GM19468 (cell line): ENCODE data around the gene AP4S1.
"Not testable (repeated sequence)": the region's sequence is repeated elsewhere in the genome, so short reads cannot be mapped to it uniquely, and the experiment has no call there.

Experiments
- ATAC-seq: cut with Tn5 transposase; IDR thresholded peaks from one replicate; pipeline ENCODE4 v1.9.1; 2021; ENCODE audit warnings: mild to moderate bottlenecking, moderate library complexity, moderate number of reproducible peaks; ENCODE audit not compliant: unreplicated experiment; ENCODE audit errors: extremely low read depth

AP4S1 gene

GRCh38 chr14:31025367-31026076 is at the start of gene AP4S1:
AP4S1 (plus strand) TSS chr14:31025649; CDS start chr14:31066197, 40,548 bp downstream.
- ATAC-seq, result no peak

GRCh38 chr14:30977752-30978151 is 47.7 kb upstream of the AP4S1 start:
- no peak for ATAC-seq

- not testable (repeated sequence) for ATAC-seq
Observed at GRCh38 chr14:30980106-30980704, 45.2 kb upstream of the AP4S1 start.

- no peak for ATAC-seq
Observed at GRCh38 chr14:30980980-30981379, 44.5 kb upstream of the AP4S1 start.

GRCh38 chr14:30982533-30982932 is 42.9 kb upstream of the AP4S1 start:
- no peak for ATAC-seq

GRCh38 chr14:30983858-30984257 is 41.6 kb upstream of the AP4S1 start:
- ATAC-seq, result no peak

- no peak for ATAC-seq
Observed at GRCh38 chr14:30985796-30986195, 39.7 kb upstream of the AP4S1 start.

GRCh38 chr14:30988509-30988908 is 36.9 kb upstream of the AP4S1 start:
- no peak for ATAC-seq

GRCh38 chr14:30990770-30991169 is 34.7 kb upstream of the AP4S1 start:
- no peak for ATAC-seq

GRCh38 chr14:30991408-30991807 is 34.0 kb upstream of the AP4S1 start:
- no peak for ATAC-seq

GRCh38 chr14:30993071-30993470 is 32.4 kb upstream of the AP4S1 start:
- ATAC-seq, result no peak

GRCh38 chr14:30994681-30995620 is 30.5 kb upstream of the AP4S1 start:
- peak; percentile 26 for ATAC-seq

GRCh38 chr14:30995689-30996088 is 29.8 kb upstream of the AP4S1 start:
- ATAC-seq, result no peak

- no peak for ATAC-seq
Observed at GRCh38 chr14:30996892-30997659, 28.4 kb upstream of the AP4S1 start.

GRCh38 chr14:30998100-30998706 is 27.2 kb upstream of the AP4S1 start:
- ATAC-seq, result no peak

GRCh38 chr14:30999038-30999773 is 26.2 kb upstream of the AP4S1 start:
- ATAC-seq, result no peak

- ATAC-seq, result no peak
Observed at GRCh38 chr14:31000629-31001338, 24.7 kb upstream of the AP4S1 start.

- ATAC-seq, result no peak
Observed at GRCh38 chr14:31001339-31001658, 24.1 kb upstream of the AP4S1 start.

GRCh38 chr14:31003284-31003683 is 22.2 kb upstream of the AP4S1 start:
- no peak for ATAC-seq
